ENCODE measurements around the gene MKS1. TPM values are rescaled to one million over a fixed set of nuclear protein-coding genes. Genes with fewer than 3 reads are reported as not detected.

MKS1 gene
- total and polyA plus RNA-seq, 2 experiments from 2014 or later: 10.5 to 15.6 TPM

DNA sequence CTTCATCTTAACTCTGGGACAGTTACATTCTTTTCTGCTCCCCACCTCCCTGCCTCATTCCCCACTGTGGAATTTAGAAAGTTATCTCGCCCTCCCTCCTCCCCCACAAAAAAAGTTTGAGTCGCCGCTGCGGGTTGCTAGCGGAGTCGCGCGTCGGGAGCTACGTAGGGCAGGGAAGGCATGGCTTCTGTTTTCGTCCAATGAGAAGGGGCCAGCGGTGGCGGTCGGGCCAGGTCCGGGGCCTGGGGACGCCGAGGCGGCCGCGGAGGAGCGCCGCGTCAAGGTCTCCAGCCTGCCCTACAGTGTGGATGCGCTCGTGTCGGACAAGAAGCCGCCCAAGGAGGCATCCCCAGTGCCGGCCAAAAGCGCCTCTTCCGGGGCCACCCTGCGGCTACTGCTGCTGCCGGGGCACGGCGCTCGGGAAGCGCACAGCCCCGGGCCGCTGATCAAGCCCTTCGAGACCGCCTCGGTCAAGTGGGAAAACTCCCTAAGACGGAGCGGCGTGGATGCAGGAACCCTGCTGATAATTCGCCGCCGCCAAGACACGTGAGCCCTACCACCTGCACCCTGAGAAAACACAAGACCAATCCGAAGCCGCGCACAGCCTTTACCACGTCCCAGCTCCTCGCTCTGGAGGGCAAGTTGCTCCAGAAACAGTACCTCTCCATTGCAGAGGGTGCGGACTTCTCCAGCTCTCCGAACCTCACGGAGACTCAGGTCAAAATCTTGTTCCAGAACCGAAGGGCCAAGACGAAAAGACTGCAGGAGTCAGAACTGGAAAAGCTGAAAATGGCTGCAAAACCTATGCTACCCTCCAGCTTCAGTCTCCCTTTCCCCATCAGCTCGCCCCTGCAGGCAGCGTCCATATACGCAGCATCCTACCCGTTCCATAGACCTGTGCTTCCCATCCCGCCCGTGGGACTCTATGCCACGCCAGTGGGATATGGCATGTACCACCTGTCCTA, 61.9 kb downstream of the MKS1 start:
- Histone ChIP-seq H3K4me3 (peak overlapping the region; percentile 10), H3K36me3 (replicated peaks; ENCODE audit: insufficient read depth, low read depth) (no peaks in the 10 kb centered on the region), H3K4me1 (ENCODE audit: insufficient read depth) (no peaks in the 10 kb centered on the region), H3K79me2 (no peaks in the 10 kb centered on the region), H3K9me2 (replicated peaks; ENCODE audit: insufficient read depth) (no peaks in the 10 kb centered on the region), H3K27ac (no peak overlapping the region), H3K27me3 (peaks cover 99% of the 10 kb centered on the region), H3K9me3 (ENCODE audit: low read depth) (no peaks in the 10 kb centered on the region), H2AFZ (peak overlapping the region; percentile 67), H3K4me2 (peak overlapping the region; percentile 90), H4K20me1 (ENCODE audit: insufficient read depth, poor library complexity, severe bottlenecking) (no peaks in the 10 kb centered on the region)
- WGBS (ENCODE audit: low lambda C conversion rate, missing lambda C conversion rate): 2% methylated on average over 62 of the region's 65 CpGs
- DNase-seq (ENCODE audit: low spot score): peak; percentile 12
- TF ChIP-seq EZH2phosphoT487 (IDR thresholded peaks at IDR 0.05; ENCODE audit: low read depth, severe bottlenecking, unreplicated experiment): peak; percentile 30
- TF ChIP-seq EZH2 (IDR thresholded peaks at IDR 0.05; ENCODE audit: borderline replicate concordance): peak; percentile 64
- TF ChIP-seq CTCF (IDR thresholded peaks at IDR 0.05; ENCODE audit: poor library complexity): no peak

Other genes with a start within 250 kb of the MKS1 start
- gene VEZF1, start 231.0 kb downstream of the MKS1 start, total RNA-seq: 56.0 and 57.3 TPM in 2 replicates
- gene VEZF1, start 231.0 kb downstream of the MKS1 start, polyA plus RNA-seq: 19.1 and 20.9 TPM in 2 replicates
- 175 and 189 TPM in 2 replicates for gene SRSF1, start 212.0 kb downstream of the MKS1 start, total RNA-seq
- 98.3 and 107 TPM in 2 replicates for gene SRSF1, start 212.0 kb downstream of the MKS1 start, polyA plus RNA-seq
- 19.0 and 23.2 TPM in 2 replicates for gene DYNLL2, start 135.8 kb downstream of the MKS1 start, total RNA-seq
- gene DYNLL2, start 135.8 kb downstream of the MKS1 start, polyA plus RNA-seq: 2.2 and 2.7 TPM in 2 replicates
- not detected in 2 replicates for gene OR4D1, start 70.9 kb downstream of the MKS1 start, total RNA-seq
- not detected in 2 replicates for gene OR4D1, start 70.9 kb downstream of the MKS1 start, polyA plus RNA-seq
- not detected in 2 replicates for gene OR4D2, start 52.3 kb downstream of the MKS1 start, total RNA-seq
- not detected in 2 replicates for gene OR4D2, start 52.3 kb downstream of the MKS1 start, polyA plus RNA-seq
- gene EPX, start 26.5 kb downstream of the MKS1 start, total RNA-seq: not detected in 2 replicates
- not detected in 2 replicates for gene EPX, start 26.5 kb downstream of the MKS1 start, polyA plus RNA-seq
- gene LPO, start 19.3 kb upstream of the MKS1 start, total RNA-seq: 0.24 and 1.0 TPM in 2 replicates
- gene LPO, start 19.3 kb upstream of the MKS1 start, polyA plus RNA-seq: 0.29 TPM in 1 of 2 replicates, not detected in the other
- gene MPO, start 61.7 kb upstream of the MKS1 start, total RNA-seq: 0.13 TPM in 1 of 2 replicates, not detected in the other
- gene MPO, start 61.7 kb upstream of the MKS1 start, polyA plus RNA-seq: not detected in 2 replicates
- gene TSPOAP1, start 109.5 kb upstream of the MKS1 start, total RNA-seq: 10.0 and 15.4 TPM in 2 replicates
- 17.8 and 19.0 TPM in 2 replicates for gene TSPOAP1, start 109.5 kb upstream of the MKS1 start, polyA plus RNA-seq
- 54.5 and 62.1 TPM in 2 replicates for gene SUPT4H1, start 132.9 kb upstream of the MKS1 start, total RNA-seq
- gene SUPT4H1, start 132.9 kb upstream of the MKS1 start, polyA plus RNA-seq: 91.3 and 108 TPM in 2 replicates
- gene RNF43, start 198.3 kb upstream of the MKS1 start, total RNA-seq: 6.5 and 10.1 TPM in 2 replicates
- gene RNF43, start 198.3 kb upstream of the MKS1 start, polyA plus RNA-seq: 7.9 and 12.4 TPM in 2 replicates